C1 segment of cervical spinal cord (tissue), 14 donors: ENCODE measurements around the gene COX17.

Source experiments
- DNase-seq, 14 donors: peaks; one replicate each; lab custom pipeline; 2025; lab: John Stamatoyannopoulos, UW

COX17 gene

GRCh38 chr3:119675188-119675874 is 1.9 kb downstream of the COX17 start:
- DNase-seq: no peak

- DNase-seq: no peak
These were observed 3.3 kb downstream of the COX17 start for GRCh38 chr3:119673875-119674274.

- no peak for DNase-seq
These were observed 4.4 kb downstream of the COX17 start for GRCh38 chr3:119672776-119673175.

GRCh38 chr3:119669906-119670570 is 7.2 kb downstream of the COX17 start:
- DNase-seq: no peak

- DNase-seq: no peak
These were observed 11.1 kb downstream of the COX17 start for GRCh38 chr3:119665954-119666559.

- DNase-seq: no peak
These were observed 12.3 kb downstream of the COX17 start for GRCh38 chr3:119664850-119665379.

GRCh38 chr3:119664370-119664769 is 12.8 kb downstream of the COX17 start:
- DNase-seq: no peak

GRCh38 chr3:119663885-119664284 is 13.3 kb downstream of the COX17 start:
- DNase-seq: no peak

GRCh38 chr3:119662604-119663373 is 14.4 kb downstream of the COX17 start:
- DNase-seq: no peak

GRCh38 chr3:119660474-119661440 is 16.4 kb downstream of the COX17 start, which contains the start of gene POPDC2:
POPDC2 (minus strand) TSS chr3:119660589; CDS start chr3:119660423, 166 bp downstream.
- peak in 1 of 14 donors; percentile 14 for DNase-seq

- no peak for DNase-seq
These were observed 17.5 kb downstream of the COX17 start for GRCh38 chr3:119659606-119660291.

GRCh38 chr3:119658994-119659393 is 18.2 kb downstream of the COX17 start:
- DNase-seq: no peak

- no peak for DNase-seq
These were observed 19.1 kb downstream of the COX17 start for GRCh38 chr3:119657887-119658702.

- no peak for DNase-seq
These were observed 23.3 kb downstream of the COX17 start for GRCh38 chr3:119653876-119654275.

- no peak for DNase-seq
These were observed 24.7 kb downstream of the COX17 start for GRCh38 chr3:119652306-119653033.

- DNase-seq: no peak
These were observed 27.4 kb downstream of the COX17 start for GRCh38 chr3:119649761-119650160.

GRCh38 chr3:119647843-119648575 is 29.2 kb downstream of the COX17 start:
- no peak for DNase-seq

- no peak for DNase-seq
These were observed 30.0 kb downstream of the COX17 start for GRCh38 chr3:119647171-119647570.
